Measurements from ENCODE around the gene CCIN.
"Not testable (repeated sequence)": the region's sequence is repeated elsewhere in the genome, so short reads cannot be mapped to it uniquely, and the experiment has no call there.

The CCIN gene

DNA sequence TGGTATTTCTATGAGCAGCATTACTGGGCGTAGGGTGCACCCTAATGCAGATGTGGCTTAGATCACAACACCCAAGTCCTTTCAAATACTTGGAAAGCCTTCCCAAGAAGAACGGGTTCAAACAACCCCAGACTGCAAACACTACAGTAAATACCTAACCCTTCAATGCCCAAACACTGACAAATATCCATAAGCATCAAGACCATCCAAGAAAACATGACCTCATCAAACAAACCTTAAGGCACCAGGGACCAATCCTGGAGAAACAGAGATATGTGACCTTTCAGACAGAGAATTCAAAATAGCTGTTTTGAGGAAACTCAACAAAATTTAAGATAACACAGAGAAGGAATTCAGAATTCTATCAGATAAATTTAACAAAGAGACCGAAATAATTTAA lies 6.0 kb downstream of the CCIN start:
- H3K36me3 ChIP-seq (ENCODE audit: insufficient read depth, low read length); H3K4me1 ChIP-seq (ENCODE audit: insufficient read depth, low read length); H3K27me3 ChIP-seq (ENCODE audit: insufficient read depth, low read length); H3K27ac ChIP-seq (ENCODE audit: low read depth, low read length); H3K4me3 ChIP-seq (ENCODE audit: low read length); H3K9me3 ChIP-seq (ENCODE audit: insufficient read depth, low read depth, low read length); H3K9ac ChIP-seq (ENCODE audit: low read depth, low read length): not testable (repeated sequence)
- 94% methylated on average over 3 of the region's 3 CpGs for WGBS

DNA sequence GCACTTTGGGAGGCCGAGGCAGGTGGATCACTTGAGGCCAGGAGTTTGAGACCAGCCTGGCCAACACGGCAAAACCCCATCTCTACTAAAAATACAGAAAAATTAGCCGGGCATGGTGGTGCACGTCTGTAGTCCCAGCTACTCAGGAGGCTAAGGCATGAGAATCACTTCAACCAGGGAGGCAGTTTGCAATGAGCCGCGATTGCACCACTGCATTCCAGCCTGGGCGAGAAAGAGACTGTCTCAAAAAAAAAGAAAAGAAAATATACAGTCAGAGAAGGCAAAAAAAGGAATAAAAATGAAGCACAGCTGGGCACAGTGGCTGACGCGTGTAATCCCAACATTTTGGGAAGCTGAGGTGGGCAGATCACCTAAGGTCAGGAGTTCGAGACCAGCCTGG lies 7.3 kb downstream of the CCIN start:
- not testable (repeated sequence) for H3K27ac ChIP-seq (ENCODE audit: low read depth, low read length); H3K9ac ChIP-seq (ENCODE audit: low read depth, low read length); H3K4me1 ChIP-seq (ENCODE audit: insufficient read depth, low read length); H3K27me3 ChIP-seq (ENCODE audit: insufficient read depth, low read length); H3K9me3 ChIP-seq (ENCODE audit: insufficient read depth, low read depth, low read length); H3K36me3 ChIP-seq (ENCODE audit: insufficient read depth, low read length); H3K4me3 ChIP-seq (ENCODE audit: low read length)
- WGBS, result 94% methylated on average over 10 of the region's 10 CpGs

DNA sequence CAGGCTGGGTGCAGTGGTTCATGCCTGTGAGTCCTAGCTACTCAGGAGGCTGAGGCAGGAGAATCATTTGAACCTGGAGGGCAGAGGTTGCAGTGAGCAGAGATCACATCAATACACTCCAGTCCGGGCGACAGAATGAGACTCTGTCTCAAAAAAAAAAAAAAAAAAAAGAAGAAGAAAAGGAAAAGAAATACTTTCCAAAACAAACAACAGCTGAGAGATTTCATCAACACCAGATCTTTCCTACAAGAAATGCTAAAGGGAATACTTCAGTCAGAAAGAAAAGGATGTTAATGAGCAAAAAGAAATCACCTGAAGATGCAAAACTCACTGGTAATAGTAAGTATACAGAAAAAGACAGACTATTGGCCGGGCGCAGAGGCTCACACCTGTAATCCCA lies 8.4 kb downstream of the CCIN start:
- no peaks in the 10 kb centered on the region for H3K4me1 ChIP-seq (ENCODE audit: insufficient read depth, low read length)
- H3K27ac ChIP-seq (ENCODE audit: low read depth, low read length), result no peak overlapping the region
- peaks cover 3% of the 10 kb centered on the region; the same call in 1 of the 2 replicates for H3K9me3 ChIP-seq (ENCODE audit: insufficient read depth, low read depth, low read length)
- H3K4me3 ChIP-seq (ENCODE audit: low read length), result no peak overlapping the region
- no peaks in the 10 kb centered on the region for H3K27me3 ChIP-seq (ENCODE audit: insufficient read depth, low read length)
- 86% methylated on average over 2 of the region's 4 CpGs for WGBS
- H3K9ac ChIP-seq (ENCODE audit: low read depth, low read length), result no peak overlapping the region
- H3K36me3 ChIP-seq (ENCODE audit: insufficient read depth, low read length), result no peaks in the 10 kb centered on the region

- not testable (repeated sequence) for H3K9ac ChIP-seq (ENCODE audit: low read depth, low read length); H3K9me3 ChIP-seq (ENCODE audit: insufficient read depth, low read depth, low read length); H3K4me3 ChIP-seq (ENCODE audit: low read length); H3K27ac ChIP-seq (ENCODE audit: low read depth, low read length); H3K36me3 ChIP-seq (ENCODE audit: insufficient read depth, low read length); H3K4me1 ChIP-seq (ENCODE audit: insufficient read depth, low read length); H3K27me3 ChIP-seq (ENCODE audit: insufficient read depth, low read length)
- 91% methylated on average over 5 of the region's 6 CpGs for WGBS
Measured at GRCh38 chr9:36180243-36180642, 11.1 kb downstream of the CCIN start.

DNA sequence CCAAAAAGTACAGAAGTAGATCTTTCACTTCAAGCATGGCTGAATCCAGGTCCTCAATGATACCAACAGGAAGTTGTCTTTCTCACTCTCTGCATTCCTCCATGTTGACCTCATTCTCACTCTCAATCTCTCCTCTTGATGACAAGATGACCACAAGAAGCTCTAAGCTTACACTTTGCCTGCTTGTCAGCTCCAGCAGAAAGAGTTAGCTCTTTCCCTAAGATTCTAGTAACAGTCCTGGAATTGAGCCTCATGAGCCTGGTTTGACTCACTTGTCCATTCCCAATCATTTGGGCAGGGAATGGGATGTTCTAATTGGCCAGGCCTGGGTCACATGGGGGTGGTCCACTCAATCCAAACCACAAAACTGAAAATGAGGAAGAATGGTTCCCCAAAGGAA lies 18.2 kb downstream of the CCIN start:
- H3K9ac ChIP-seq (ENCODE audit: low read depth, low read length), result no peak overlapping the region
- no peak overlapping the region; the same call in 1 of the 2 replicates for H3K27ac ChIP-seq (ENCODE audit: low read depth, low read length)
- H3K4me1 ChIP-seq (ENCODE audit: insufficient read depth, low read length), result peaks cover 12% of the 10 kb centered on the region; the same call in 1 of the 2 replicates
- H3K4me3 ChIP-seq (ENCODE audit: low read length), result no peak overlapping the region
- H3K36me3 ChIP-seq (ENCODE audit: insufficient read depth, low read length), result no peaks in the 10 kb centered on the region
- no peaks in the 10 kb centered on the region for H3K9me3 ChIP-seq (ENCODE audit: insufficient read depth, low read depth, low read length)
- no peaks in the 10 kb centered on the region for H3K27me3 ChIP-seq (ENCODE audit: insufficient read depth, low read length)

GRCh38 chr9:36188212-36188611 lies 19.0 kb downstream of the CCIN start:
- H3K36me3 ChIP-seq (ENCODE audit: insufficient read depth, low read length), result 0 out of 2 replicates have a peak, but pooled peaks cover 2% of the 10 kb centered on the region
- no peak overlapping the region for H3K9ac ChIP-seq (ENCODE audit: low read depth, low read length)
- no peak overlapping the region for H3K27ac ChIP-seq (ENCODE audit: low read depth, low read length)
- no peaks in the 10 kb centered on the region for H3K9me3 ChIP-seq (ENCODE audit: insufficient read depth, low read depth, low read length)
- no peak overlapping the region for H3K4me3 ChIP-seq (ENCODE audit: low read length)
- H3K27me3 ChIP-seq (ENCODE audit: insufficient read depth, low read length), result no peaks in the 10 kb centered on the region
- H3K4me1 ChIP-seq (ENCODE audit: insufficient read depth, low read length), result peaks cover 18% of the 10 kb centered on the region; the same call in 1 of the 2 replicates
- 90% methylated on average over 5 of the region's 5 CpGs for WGBS

GRCh38 chr9:36189976-36190375 lies 20.8 kb downstream of the CCIN start:
- peak overlapping the region; percentile 93 for H3K4me3 ChIP-seq (ENCODE audit: low read length)
- H3K9ac ChIP-seq (ENCODE audit: low read depth, low read length), result peak overlapping the region; percentile 64
- WGBS, result 18% methylated on average over 6 of the region's 9 CpGs
- H3K27me3 ChIP-seq (ENCODE audit: insufficient read depth, low read length), result no peaks in the 10 kb centered on the region
- H3K4me1 ChIP-seq (ENCODE audit: insufficient read depth, low read length), result peaks cover 18% of the 10 kb centered on the region; the same call in 1 of the 2 replicates
- H3K27ac ChIP-seq (ENCODE audit: low read depth, low read length), result peak overlapping the region; percentile 70; the same call in 1 of the 2 replicates
- peaks cover 17% of the 10 kb centered on the region for H3K36me3 ChIP-seq (ENCODE audit: insufficient read depth, low read length)
- H3K9me3 ChIP-seq (ENCODE audit: insufficient read depth, low read depth, low read length), result no peaks in the 10 kb centered on the region

DNA sequence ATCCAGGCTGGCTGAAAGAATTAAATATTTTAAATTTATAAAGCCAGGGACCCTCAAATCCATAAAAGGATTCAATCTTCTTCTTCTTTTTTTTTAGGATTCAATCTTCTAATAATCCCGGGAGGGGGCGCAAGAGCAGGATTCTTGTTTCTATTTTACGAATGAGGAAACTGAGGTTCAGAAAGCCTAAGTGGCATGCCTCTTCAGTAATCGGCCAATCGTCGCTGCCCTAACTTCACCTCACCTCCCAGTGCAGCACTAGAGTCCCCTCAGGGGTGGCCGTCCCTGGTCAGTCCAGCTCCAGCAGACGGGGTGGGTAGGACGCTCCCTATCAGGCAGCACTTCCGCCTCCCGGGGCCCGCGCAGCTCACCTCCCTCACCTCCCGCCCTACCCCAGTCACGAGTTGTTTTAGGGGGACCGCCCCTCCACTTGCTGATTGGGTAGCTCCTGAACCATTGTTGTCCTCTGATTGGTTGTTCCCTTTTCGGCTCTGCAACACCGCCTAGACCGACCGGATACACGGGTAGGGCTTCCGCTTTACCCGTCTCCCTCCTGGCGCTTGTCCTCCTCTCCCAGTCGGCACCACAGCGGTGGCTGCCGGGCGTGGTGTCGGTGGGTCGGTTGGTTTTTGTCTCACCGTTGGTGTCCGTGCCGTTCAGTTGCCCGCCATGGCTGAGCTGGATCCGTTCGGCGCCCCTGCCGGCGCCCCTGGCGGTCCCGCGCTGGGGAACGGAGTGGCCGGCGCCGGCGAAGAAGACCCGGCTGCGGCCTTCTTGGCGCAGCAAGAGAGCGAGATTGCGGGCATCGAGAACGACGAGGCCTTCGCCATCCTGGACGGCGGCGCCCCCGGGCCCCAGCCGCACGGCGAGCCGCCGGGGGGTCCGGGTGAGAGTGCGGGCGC lies 21.5 kb downstream of the CCIN start, which contains the start of gene CLTA:
Gene CLTA, plus strand, starts transcription at position 534 of the 902 bp plus-strand sequence. Its CDS starts 136 bp downstream, at position 670.
- Histone ChIP-seq H3K36me3 (ENCODE audit: insufficient read depth, low read length) (peaks cover 21% of the 10 kb centered on the region), H3K9ac (ENCODE audit: low read depth, low read length) (peak within 1 kb of the TSS; percentile 88), H3K27me3 (ENCODE audit: insufficient read depth, low read length) (no peaks in the 10 kb centered on the region), H3K9me3 (ENCODE audit: insufficient read depth, low read depth, low read length) (no peaks in the 10 kb centered on the region), H3K4me1 (ENCODE audit: insufficient read depth, low read length) (peaks cover 18% of the 10 kb centered on the region; the same call in 1 of the 2 replicates), H3K4me3 (ENCODE audit: low read length) (peak within 1 kb of the TSS; percentile 93), H3K27ac (ENCODE audit: low read depth, low read length) (peak within 1 kb of the TSS; percentile 78)
- WGBS, result under 1% methylated on average over 68 of the region's 68 CpGs

DNA sequence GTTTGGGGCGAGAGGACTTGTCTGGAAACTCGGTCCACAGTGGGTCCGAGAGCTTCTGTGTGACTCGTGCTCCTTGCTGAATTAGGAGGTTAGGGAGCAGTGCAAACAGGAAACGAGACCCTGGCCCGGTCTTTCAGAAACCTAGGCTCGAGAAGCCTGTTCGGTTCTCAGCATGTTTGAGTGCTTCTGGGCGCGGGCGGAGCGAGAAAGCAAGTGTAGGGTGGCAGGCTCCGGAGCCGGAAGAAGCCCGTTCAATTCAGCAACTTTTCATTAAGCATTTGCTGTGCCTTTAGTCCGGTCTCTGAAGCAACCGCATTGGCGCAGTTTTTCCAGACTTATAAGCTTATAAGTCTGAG lies 22.1 kb downstream of the CCIN start:
- Histone ChIP-seq H3K4me1 (ENCODE audit: insufficient read depth, low read length) (peaks cover 18% of the 10 kb centered on the region; the same call in 1 of the 2 replicates), H3K27me3 (ENCODE audit: insufficient read depth, low read length) (no peaks in the 10 kb centered on the region), H3K9me3 (ENCODE audit: insufficient read depth, low read depth, low read length) (no peaks in the 10 kb centered on the region), H3K4me3 (ENCODE audit: low read length) (peak overlapping the region; percentile 93), H3K27ac (ENCODE audit: low read depth, low read length) (peak overlapping the region; percentile 78), H3K36me3 (ENCODE audit: insufficient read depth, low read length) (peaks cover 21% of the 10 kb centered on the region), H3K9ac (ENCODE audit: low read depth, low read length) (peak overlapping the region; percentile 88)
- under 1% methylated on average over 18 of the region's 18 CpGs for WGBS

DNA sequence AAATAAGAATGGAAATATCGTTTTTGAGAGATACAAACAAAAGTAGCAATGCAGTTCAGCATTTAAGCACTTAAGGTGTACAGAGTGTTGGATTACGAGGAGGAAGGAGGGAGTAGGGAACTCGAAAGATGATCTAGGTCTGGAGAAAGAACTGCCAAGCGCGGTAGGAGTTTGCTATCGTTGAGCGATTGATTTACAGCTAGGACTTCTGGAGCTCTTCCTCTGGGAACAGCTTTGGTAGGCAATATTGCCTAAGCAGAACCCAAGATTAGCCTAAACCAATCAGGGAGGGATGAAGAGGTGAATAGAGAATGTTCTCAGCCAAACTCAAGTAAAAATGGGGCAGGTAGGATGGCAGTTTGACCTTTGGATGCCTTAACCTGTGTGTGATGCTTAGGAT lies 22.5 kb downstream of the CCIN start:
- Histone ChIP-seq H3K9me3 (ENCODE audit: insufficient read depth, low read depth, low read length) (no peaks in the 10 kb centered on the region), H3K9ac (ENCODE audit: low read depth, low read length) (peak overlapping the region; percentile 88), H3K27ac (ENCODE audit: low read depth, low read length) (0 out of 2 replicates have a peak overlapping the region, but pooled peaks have one; percentile 78), H3K36me3 (ENCODE audit: insufficient read depth, low read length) (peaks cover 25% of the 10 kb centered on the region), H3K4me1 (ENCODE audit: insufficient read depth, low read length) (peaks cover 18% of the 10 kb centered on the region; the same call in 1 of the 2 replicates), H3K4me3 (ENCODE audit: low read length) (peak overlapping the region; percentile 93), H3K27me3 (ENCODE audit: insufficient read depth, low read length) (no peaks in the 10 kb centered on the region)
- 5% methylated on average over 7 of the region's 7 CpGs for WGBS

DNA sequence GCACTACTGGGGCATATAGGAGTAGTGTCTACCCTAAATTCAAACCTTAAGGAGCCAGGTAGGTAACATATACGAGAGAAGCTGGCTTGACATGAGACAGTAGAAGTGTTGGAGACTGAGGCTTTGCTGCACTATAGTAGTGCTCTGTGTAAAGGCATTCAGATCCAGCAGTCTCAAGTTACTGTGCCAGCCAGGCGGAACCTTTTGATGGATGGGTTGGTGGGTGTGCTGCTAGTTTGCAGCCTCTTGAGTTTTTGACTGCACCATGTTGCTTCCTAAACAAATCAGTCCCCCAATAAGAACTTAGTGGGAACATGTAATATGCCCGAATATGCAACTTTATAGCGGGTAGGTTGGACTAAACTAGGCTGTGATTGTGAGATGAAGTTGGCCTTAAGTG lies 23.0 kb downstream of the CCIN start:
- Histone ChIP-seq H3K27me3 (ENCODE audit: insufficient read depth, low read length) (no peaks in the 10 kb centered on the region), H3K9me3 (ENCODE audit: insufficient read depth, low read depth, low read length) (no peaks in the 10 kb centered on the region), H3K4me1 (ENCODE audit: insufficient read depth, low read length) (peaks cover 18% of the 10 kb centered on the region; the same call in 1 of the 2 replicates), H3K27ac (ENCODE audit: low read depth, low read length) (no peak overlapping the region), H3K36me3 (ENCODE audit: insufficient read depth, low read length) (peaks cover 29% of the 10 kb centered on the region), H3K4me3 (ENCODE audit: low read length) (peak overlapping the region; percentile 93), H3K9ac (ENCODE audit: low read depth, low read length) (peak overlapping the region; percentile 88)
- WGBS, result 73% methylated on average over 4 of the region's 4 CpGs
